GM12872 (cell line): Measurements from ENCODE around the gene MIER3.

Source experiments
- TF ChIP-seq, protein P1 (sequence below): IDR thresholded peaks from 3 replicates; pipeline ENCODE4 v1.5.1; 2011; ENCODE audit warnings: low read depth, mild to moderate bottlenecking, low read length, moderate library complexity; ENCODE audit not compliant: insufficient read depth

MIER3 gene

DNA sequence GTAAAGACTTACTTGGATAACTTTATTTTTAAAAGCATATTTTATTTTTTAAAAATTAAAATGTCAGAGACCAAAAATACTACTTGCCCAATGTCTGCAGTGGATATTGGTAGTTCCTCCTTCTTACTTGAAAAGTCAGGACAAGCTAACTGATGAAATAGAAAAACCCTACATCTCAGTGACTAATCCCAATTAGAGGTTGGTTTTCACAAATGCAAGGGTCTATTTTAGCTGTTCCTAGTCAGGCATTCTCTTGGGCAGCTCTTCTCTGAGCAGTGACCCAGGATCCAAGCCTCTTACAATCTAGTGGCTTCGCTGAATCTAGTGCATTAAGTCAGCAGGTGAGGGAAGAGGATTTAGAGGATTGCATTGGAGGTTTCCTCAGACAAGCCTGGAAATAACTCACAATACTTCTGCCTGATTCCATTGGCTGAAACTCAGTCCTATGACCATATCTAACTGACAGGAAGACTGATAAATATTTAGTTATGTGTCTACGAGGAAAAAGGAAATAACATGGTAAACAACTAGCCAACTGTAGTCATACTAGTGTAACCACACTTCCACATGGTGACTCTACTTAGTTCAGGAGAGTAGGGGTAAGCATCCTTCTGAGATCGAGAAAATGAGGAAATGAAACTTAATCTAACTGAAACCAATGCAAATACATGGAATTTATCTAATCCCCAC lies 34.2 kb upstream of the MIER3 start:
- TF ChIP-seq, protein P1, sequence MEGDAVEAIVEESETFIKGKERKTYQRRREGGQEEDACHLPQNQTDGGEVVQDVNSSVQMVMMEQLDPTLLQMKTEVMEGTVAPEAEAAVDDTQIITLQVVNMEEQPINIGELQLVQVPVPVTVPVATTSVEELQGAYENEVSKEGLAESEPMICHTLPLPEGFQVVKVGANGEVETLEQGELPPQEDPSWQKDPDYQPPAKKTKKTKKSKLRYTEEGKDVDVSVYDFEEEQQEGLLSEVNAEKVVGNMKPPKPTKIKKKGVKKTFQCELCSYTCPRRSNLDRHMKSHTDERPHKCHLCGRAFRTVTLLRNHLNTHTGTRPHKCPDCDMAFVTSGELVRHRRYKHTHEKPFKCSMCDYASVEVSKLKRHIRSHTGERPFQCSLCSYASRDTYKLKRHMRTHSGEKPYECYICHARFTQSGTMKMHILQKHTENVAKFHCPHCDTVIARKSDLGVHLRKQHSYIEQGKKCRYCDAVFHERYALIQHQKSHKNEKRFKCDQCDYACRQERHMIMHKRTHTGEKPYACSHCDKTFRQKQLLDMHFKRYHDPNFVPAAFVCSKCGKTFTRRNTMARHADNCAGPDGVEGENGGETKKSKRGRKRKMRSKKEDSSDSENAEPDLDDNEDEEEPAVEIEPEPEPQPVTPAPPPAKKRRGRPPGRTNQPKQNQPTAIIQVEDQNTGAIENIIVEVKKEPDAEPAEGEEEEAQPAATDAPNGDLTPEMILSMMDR = no peak

DNA sequence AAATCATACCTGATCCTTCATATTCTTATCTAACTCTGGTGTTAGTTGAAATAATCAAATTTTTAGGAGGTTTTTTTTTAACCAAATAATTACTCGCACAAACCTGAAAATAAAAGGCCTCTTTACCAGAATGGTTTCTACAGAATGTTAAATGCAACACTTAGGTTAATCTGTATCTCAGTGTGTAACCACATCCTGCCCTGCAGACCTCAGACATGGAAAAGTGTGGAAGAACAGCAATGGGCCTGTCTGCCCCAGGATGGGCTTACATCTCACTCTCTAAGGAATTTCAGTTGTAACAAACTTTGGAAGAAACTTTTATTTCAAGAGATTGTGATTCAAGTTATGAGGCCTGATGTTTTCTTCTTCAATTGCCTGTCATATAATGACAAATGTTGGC lies 32.5 kb upstream of the MIER3 start:
- TF ChIP-seq, protein P1 = no peak

DNA sequence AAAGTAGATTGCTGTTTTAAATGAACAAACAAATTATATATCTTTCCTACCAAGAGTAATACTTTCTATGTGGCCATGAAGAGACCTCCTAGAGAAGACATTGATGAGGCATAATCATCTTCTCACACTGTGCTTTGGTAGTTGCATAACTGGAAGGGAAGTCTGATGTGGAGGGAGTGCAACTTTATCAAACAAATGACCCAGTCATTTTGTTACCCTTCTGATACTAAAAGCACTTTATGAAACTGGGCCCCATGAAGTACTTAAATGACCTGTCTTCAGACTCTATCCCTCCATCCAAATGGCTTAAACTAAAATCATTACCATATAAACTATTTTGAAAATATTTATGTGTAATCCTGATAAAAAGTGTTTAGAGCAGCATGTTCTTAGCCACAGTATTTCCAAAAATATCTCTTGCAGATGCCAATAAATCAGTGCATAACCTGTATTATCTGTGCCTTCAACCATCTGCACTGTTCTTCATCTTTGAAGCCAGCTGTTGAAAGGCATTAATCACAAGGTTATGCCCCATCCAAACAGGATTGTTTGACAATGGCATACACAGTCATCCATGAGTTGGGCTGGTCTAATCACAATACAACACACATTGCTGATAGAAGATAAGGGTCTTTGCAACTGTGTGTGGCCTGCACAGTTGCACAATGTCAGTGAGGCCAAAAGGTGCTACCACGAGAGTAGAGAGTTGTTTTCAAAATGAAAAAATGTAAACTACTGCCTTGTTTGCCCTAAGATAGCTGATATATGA lies 31.9 kb upstream of the MIER3 start:
- TF ChIP-seq, protein P1 = no peak

DNA sequence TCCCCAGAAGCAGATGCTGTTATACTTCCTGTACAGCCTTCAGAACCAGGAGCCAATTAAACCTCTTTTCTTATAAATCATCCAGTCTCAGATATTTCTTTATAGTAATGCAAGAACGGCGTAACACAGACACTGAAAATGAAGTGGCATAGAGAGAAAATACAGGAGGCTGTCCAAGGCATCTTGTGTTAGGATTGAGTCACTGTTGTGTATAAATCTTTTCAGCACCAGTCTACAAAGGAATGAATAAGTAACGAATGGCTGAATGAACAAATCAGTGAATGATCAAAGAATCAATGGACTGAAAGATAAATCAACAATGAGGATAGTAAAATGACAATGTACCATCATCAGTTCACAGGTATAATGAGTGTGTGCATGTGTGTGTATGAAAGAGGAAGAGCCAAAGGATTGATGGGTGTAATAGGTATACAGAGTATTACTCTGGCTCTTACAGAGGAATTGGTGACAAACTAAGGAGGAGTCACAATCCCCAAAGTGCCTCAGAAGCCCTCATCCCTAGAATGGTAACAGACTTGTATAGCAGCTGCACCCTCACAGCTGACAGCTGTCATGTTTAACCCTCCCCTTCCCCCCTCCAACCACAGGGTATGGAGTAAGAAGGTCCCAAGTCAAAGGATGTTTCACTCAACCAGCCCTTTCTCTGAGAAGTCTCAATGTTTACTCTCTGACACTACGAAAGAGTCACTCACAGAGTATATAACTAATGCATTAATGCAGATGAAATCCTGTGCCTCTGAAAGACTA lies 29.8 kb upstream of the MIER3 start:
- TF ChIP-seq, protein P1 = no peak

DNA sequence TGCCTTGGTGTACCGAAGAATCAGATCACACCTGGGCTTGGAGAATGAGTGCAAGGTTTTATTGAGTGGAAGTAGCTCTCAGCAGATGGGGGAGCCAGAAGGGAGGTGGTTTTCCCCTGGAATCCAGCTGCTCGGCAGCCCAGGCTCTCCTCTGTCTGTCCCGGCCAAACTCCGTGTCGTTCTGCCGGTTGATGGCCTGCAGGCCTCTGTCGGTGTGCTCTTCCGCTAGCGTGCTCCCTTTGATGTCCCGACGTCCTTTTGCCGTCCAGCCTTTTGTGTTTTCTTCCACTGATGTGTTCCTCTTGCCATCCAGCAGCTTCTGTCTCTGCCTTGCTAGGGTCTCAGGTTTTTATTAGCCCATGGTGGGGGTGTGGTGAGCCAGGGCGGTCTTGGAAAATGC lies 28.0 kb upstream of the MIER3 start:
- TF ChIP-seq, protein P1 = no peak

DNA sequence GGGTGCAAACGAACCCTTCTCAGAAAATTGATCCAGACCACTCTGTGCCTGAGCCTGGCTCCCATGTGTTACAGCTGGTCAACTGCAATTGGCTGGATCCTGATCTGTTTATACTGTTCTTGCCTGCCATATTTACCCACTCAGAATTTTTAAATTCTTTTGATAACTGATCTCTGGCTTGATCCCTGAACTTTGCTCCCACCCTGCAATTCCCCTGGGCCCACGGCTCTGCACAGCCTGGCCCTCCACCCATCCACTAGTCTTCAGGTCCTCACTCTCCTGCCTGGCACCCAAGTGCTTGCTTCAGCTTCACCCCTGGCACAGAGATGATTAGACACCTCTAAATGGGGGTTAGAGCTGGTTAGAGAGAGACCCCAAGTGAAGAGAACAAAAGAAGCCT lies 25.9 kb upstream of the MIER3 start:
- TF ChIP-seq, protein P1 = no peak

DNA sequence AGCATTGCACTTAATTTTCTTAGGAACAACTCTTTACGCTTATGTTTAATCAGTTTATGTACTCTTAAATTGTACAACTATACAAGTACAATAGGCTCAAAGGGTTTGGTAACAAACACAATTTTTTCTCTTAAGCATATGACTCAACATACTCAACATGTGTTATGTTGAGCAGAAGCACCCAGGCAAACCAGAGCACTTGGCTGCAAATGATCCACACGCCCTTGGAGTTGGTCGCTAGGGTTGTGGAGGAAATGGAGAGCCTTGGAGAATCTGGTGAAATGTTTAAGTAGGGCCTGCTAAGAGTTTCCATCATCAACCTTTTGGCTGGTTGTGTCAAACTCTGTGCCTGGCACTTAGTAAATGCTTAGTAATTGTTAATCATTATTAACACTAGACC lies 25.1 kb upstream of the MIER3 start:
- TF ChIP-seq, protein P1 = no peak
